Anterior cingulate cortex (tissue), 58 donors: ENCODE results near the gene BAD.

Experiments used
- DNase-seq, 58 donors: peaks; one replicate each; lab custom pipeline; 2025; lab: John Stamatoyannopoulos, UW

Gene BAD

GRCh38 chr11:64297699-64298358 lies 13.4 kb upstream of the BAD start:
- no peak for DNase-seq

GRCh38 chr11:64296830-64297698 lies 12.6 kb upstream of the BAD start:
- DNase-seq = no peak

GRCh38 chr11:64296236-64296635 lies 11.8 kb upstream of the BAD start:
- DNase-seq = no peak

- no peak for DNase-seq
These were observed 11.3 kb upstream of the BAD start for GRCh38 chr11:64295760-64296159.

- no peak for DNase-seq
These were observed 10.3 kb upstream of the BAD start for GRCh38 chr11:64294774-64295173.

- DNase-seq = peak in 1 of 58 donors; percentile 20
These were observed 8.2 kb upstream of the BAD start for GRCh38 chr11:64292460-64293254.

GRCh38 chr11:64291752-64292459 lies 7.4 kb upstream of the BAD start:
- DNase-seq = peak in 2 of 58 donors; percentile 38 to 62

GRCh38 chr11:64291262-64291751 lies 6.8 kb upstream of the BAD start, which contains the start of gene KCNK4:
Gene KCNK4 (plus strand): TSS chr11:64291302. CDS start chr11:64293019, 1,717 bp downstream.
- DNase-seq = no peak

GRCh38 chr11:64290352-64291261 lies 6.1 kb upstream of the BAD start:
- DNase-seq = no peak

- DNase-seq = no peak
These were observed 4.6 kb upstream of the BAD start for GRCh38 chr11:64289002-64289564.

GRCh38 chr11:64288353-64288750 lies 3.9 kb upstream of the BAD start:
- DNase-seq = no peak

GRCh38 chr11:64287676-64288352 lies 3.3 kb upstream of the BAD start:
- no peak for DNase-seq

- DNase-seq = no peak
These were observed 2.3 kb upstream of the BAD start for GRCh38 chr11:64286801-64287159.

- DNase-seq = peak in 1 of 58 donors; percentile 22
These were observed 1.7 kb upstream of the BAD start for GRCh38 chr11:64285885-64286800.

GRCh38 chr11:64284962-64285884 lies 758 bp upstream of the BAD start, which contains the start of gene GPR137:
Gene GPR137 (plus strand): TSS chr11:64285848. CDS start chr11:64286525, 677 bp downstream.
- peak in 57 of 58 donors; percentile 67 to 95 (median 88) for DNase-seq

GRCh38 chr11:64283092-64283491 lies 1.4 kb downstream of the BAD start:
- DNase-seq = no peak
